Measurements from ENCODE around the gene IPCEF1.

IPCEF1 gene

GRCh38 chr6:154229786-154230185 lies 126.8 kb downstream of the IPCEF1 start:
- no peak overlapping the region for H3K4me3 ChIP-seq (replicated peaks; ENCODE audit: low read depth, low read length)
- no peak for DNase-seq (ENCODE audit: low read depth)
- no peak for TF ChIP-seq CTCF (IDR thresholded peaks at IDR 0.05; ENCODE audit: low read length, missing control alignments)

GRCh38 chr6:154228521-154228905 lies 128.1 kb downstream of the IPCEF1 start:
- H3K4me3 ChIP-seq (replicated peaks; ENCODE audit: low read depth, low read length) = no peak overlapping the region
- no peak for DNase-seq (ENCODE audit: low read depth)
- TF ChIP-seq CTCF (IDR thresholded peaks at IDR 0.05; ENCODE audit: low read length, missing control alignments) = no peak

DNA sequence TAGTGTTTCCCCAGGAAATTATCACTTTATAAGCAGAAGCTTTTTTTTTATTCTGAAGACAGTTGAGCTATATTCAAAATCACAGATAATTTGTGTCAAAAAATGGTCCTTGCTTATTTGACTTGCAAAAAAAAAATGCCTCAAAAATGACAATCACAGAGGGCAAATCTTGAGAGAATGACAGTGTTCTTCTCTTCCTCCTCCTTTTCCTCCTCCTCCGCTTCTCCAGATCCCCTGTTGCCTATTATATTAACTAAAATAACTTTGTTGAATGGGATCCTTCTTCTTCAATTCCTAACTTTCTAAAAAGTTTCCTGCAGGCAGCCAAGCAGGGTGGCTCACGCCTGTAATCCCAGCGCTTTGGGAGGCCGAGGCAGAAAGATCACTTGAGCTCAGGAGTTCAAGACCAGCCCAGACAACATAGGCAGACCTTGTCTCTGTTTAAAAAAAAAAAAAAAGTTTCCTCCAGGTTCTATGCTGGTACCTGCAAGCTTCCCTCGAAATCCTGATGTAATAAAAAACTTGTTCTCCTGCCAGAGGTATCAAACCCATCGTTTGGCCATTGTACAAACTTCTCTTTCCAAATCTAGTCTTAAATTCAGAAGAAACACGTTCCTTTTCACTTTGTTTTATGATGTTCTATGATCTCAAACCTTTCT lies 128.6 kb downstream of the IPCEF1 start:
- no peak for DNase-seq (ENCODE audit: low read depth)
- no peak overlapping the region for H3K4me3 ChIP-seq (replicated peaks; ENCODE audit: low read depth, low read length)
- no peak for TF ChIP-seq CTCF (IDR thresholded peaks at IDR 0.05; ENCODE audit: low read length, missing control alignments)

- no peak for DNase-seq (ENCODE audit: low read depth)
- no peak overlapping the region for H3K4me3 ChIP-seq (replicated peaks; ENCODE audit: low read depth, low read length)
- no peak for TF ChIP-seq CTCF (IDR thresholded peaks at IDR 0.05; ENCODE audit: low read length, missing control alignments)
These were observed 130.1 kb downstream of the IPCEF1 start for GRCh38 chr6:154226461-154226860.

DNA sequence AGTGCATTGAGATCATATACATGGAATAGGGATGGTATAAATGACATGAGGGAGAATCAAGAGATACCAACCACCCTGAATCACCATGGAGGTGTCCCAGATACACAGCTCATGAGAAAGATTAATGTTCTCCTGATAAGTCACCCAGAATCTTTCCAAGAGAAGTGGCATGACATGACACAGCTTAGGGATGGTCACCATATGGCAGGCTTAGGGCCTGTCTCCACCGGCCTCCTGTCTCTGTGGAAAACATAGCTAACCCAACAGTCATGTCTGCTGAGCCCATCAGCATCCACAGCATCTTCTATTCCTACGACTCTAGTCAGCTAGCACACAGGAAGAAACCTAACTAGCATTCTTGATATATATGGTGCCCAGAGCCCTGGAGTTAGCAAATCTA lies 133.3 kb downstream of the IPCEF1 start:
- no peak overlapping the region for H3K4me3 ChIP-seq (replicated peaks; ENCODE audit: low read depth, low read length)
- DNase-seq (ENCODE audit: low read depth) = no peak
- TF ChIP-seq CTCF (IDR thresholded peaks at IDR 0.05; ENCODE audit: low read length, missing control alignments) = no peak

DNA sequence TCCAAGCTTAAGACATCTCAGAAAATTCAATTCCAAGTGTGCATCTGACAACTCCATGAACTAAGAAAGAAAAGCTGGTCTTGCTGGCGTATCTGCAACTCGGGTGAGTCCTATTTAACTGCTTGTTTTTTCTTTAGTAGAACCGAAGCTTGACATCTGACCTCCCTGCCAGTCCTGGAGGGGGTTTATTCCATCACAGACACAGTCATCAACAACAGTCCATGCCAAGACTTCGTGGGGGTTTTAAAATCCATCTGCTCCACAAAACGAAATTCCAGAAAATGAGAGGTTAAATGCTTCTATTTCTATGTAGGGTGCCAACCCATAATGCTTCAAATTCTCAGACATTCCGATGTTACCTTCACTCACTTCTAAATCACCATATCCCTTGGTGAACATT lies 133.9 kb downstream of the IPCEF1 start:
- TF ChIP-seq CTCF (IDR thresholded peaks at IDR 0.05; ENCODE audit: low read length, missing control alignments) = no peak
- no peak for DNase-seq (ENCODE audit: low read depth)
- H3K4me3 ChIP-seq (replicated peaks; ENCODE audit: low read depth, low read length) = no peak overlapping the region

DNA sequence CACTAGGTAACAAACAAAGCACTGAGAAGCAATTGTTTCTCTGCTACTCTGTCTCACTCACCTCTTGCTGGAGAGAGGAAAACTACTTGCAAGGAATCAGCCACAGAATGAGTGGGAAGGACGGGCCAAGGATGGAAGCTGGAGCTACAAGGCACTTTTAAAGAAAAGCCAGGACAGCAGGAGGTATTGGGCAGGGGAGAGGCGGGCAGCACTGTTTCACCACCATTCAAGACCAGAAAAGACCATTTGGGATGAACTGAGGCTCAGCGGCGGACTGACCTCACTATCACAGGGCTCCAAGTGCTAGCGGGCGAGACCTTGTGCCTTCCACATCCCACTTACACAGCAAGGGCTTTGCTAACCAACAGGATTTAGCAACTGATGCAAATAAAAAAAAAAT lies 137.4 kb downstream of the IPCEF1 start:
- TF ChIP-seq CTCF (IDR thresholded peaks at IDR 0.05; ENCODE audit: low read length, missing control alignments) = no peak
- no peak for DNase-seq (ENCODE audit: low read depth)
- H3K4me3 ChIP-seq (replicated peaks; ENCODE audit: low read depth, low read length) = no peak overlapping the region
